ENCODE measurements around the gene ST6GALNAC2. TPM values are rescaled to one million over a fixed set of nuclear protein-coding genes. Genes with fewer than 3 reads are reported as not detected.

Gene ST6GALNAC2
- total and polyA plus RNA-seq, 5 donors from 2014 or later: 0.08 to 0.39 (median 0.13) TPM; not detected in 2

- H3K27ac Mint-ChIP-seq: no peak overlapping the region
- H3K4me1 ChIP-seq (ENCODE audit: control insufficient read depth, insufficient read depth, low read length, poor library complexity, severe bottlenecking): peaks cover 19% of the 10 kb centered on the region
- DNase-seq (no peak), ATAC-seq (ENCODE audit: low read depth in 2 of 2) (no peak)
- H3K4me3 ChIP-seq (ENCODE audit: low read depth, low read length): no peak overlapping the region
- peaks cover 57% of the 10 kb centered on the region for H3K27me3 Mint-ChIP-seq
- H3K4me3 Mint-ChIP-seq: no peak overlapping the region
- no peaks in the 10 kb centered on the region for H3K36me3 Mint-ChIP-seq
- peaks cover 13% of the 10 kb centered on the region for H3K27me3 ChIP-seq (ENCODE audit: control insufficient read depth, insufficient read depth, low read length)
- H3K4me1 Mint-ChIP-seq: peaks cover 0 to 21% (median 3%) of the 10 kb centered on the region in 4 donors
- H3K9me3 Mint-ChIP-seq: peaks cover 0 to 2% (median 0%) of the 10 kb centered on the region in 7 donors
- H3K9me3 ChIP-seq (ENCODE audit: control insufficient read depth in 2 of 2, low read length in 2 of 2): no peaks in the 10 kb centered on the region
- H3K27ac ChIP-seq (ENCODE audit: insufficient read depth, low read length, poor library complexity, severe bottlenecking): no peak overlapping the region
- no peaks in the 10 kb centered on the region for H3K36me3 ChIP-seq (ENCODE audit: control insufficient read depth, insufficient read depth, low read length)
Observed at GRCh38 chr17:76582660-76583059, 3.0 kb downstream of the ST6GALNAC2 start.

- no peak overlapping the region for H3K4me3 ChIP-seq (ENCODE audit: low read depth, low read length)
- no peak overlapping the region for H3K4me3 Mint-ChIP-seq
- H3K27me3 ChIP-seq (ENCODE audit: control insufficient read depth, insufficient read depth, low read length): peaks cover 6% of the 10 kb centered on the region
- peaks cover 46% of the 10 kb centered on the region for H3K27me3 Mint-ChIP-seq
- H3K9me3 Mint-ChIP-seq: peaks cover 0 to 2% (median 0%) of the 10 kb centered on the region in 7 donors
- H3K27ac ChIP-seq (ENCODE audit: insufficient read depth, low read length, poor library complexity, severe bottlenecking): no peak overlapping the region
- H3K36me3 ChIP-seq (ENCODE audit: control insufficient read depth, insufficient read depth, low read length): no peaks in the 10 kb centered on the region
- peaks cover 19% of the 10 kb centered on the region for H3K4me1 ChIP-seq (ENCODE audit: control insufficient read depth, insufficient read depth, low read length, poor library complexity, severe bottlenecking)
- no peaks in the 10 kb centered on the region for H3K36me3 Mint-ChIP-seq
- no peaks in the 10 kb centered on the region for H3K9me3 ChIP-seq (ENCODE audit: control insufficient read depth in 2 of 2, low read length in 2 of 2)
- DNase-seq: no peak
- no peak overlapping the region for H3K27ac Mint-ChIP-seq
- H3K4me1 Mint-ChIP-seq: peaks cover 0 to 12% (median 3%) of the 10 kb centered on the region in 4 donors
- ATAC-seq (ENCODE audit: low read depth in 2 of 2): no peak
Observed at GRCh38 chr17:76581515-76581914, 4.1 kb downstream of the ST6GALNAC2 start.

DNA sequence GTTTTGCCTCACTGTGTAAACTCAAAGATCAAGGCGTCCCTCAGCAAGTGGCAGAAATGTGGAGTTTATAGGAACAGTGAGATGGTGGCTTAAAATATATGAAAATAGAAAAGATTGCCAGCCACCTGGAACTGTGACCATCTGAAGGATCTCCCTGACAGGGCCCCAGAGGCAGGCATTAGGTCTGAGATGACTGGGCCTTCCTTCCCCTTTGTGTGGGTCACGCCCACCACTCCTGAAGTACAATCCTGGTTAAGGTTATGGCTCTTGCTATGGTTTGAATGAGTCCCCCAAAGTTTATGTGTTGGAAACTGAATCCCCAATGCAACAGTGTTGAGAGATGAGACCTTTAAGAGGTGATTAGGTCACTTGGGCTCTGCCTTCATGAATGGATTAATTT, 6.4 kb downstream of the ST6GALNAC2 start:
- peaks cover 2% of the 10 kb centered on the region for H3K36me3 Mint-ChIP-seq
- no peak overlapping the region for H3K4me3 Mint-ChIP-seq
- no peaks in the 10 kb centered on the region for H3K36me3 ChIP-seq (ENCODE audit: control insufficient read depth, insufficient read depth, low read length)
- ATAC-seq (ENCODE audit: low read depth in 2 of 2) (no peak), DNase-seq (no peak)
- H3K27me3 Mint-ChIP-seq: peaks cover 36% of the 10 kb centered on the region
- peaks cover 0 to 2% (median 0%) of the 10 kb centered on the region in 7 donors for H3K9me3 Mint-ChIP-seq
- H3K4me1 Mint-ChIP-seq: peaks cover 0 to 4% (median 1%) of the 10 kb centered on the region in 4 donors
- H3K27me3 ChIP-seq (ENCODE audit: control insufficient read depth, insufficient read depth, low read length): peaks cover 1% of the 10 kb centered on the region
- H3K4me1 ChIP-seq (ENCODE audit: control insufficient read depth, insufficient read depth, low read length, poor library complexity, severe bottlenecking): no peaks in the 10 kb centered on the region
- no peak overlapping the region for H3K4me3 ChIP-seq (ENCODE audit: low read depth, low read length)
- H3K27ac Mint-ChIP-seq: no peak overlapping the region
- no peaks in the 10 kb centered on the region for H3K9me3 ChIP-seq (ENCODE audit: control insufficient read depth in 2 of 2, low read length in 2 of 2)
- no peak overlapping the region for H3K27ac ChIP-seq (ENCODE audit: insufficient read depth, low read length, poor library complexity, severe bottlenecking)

DNA sequence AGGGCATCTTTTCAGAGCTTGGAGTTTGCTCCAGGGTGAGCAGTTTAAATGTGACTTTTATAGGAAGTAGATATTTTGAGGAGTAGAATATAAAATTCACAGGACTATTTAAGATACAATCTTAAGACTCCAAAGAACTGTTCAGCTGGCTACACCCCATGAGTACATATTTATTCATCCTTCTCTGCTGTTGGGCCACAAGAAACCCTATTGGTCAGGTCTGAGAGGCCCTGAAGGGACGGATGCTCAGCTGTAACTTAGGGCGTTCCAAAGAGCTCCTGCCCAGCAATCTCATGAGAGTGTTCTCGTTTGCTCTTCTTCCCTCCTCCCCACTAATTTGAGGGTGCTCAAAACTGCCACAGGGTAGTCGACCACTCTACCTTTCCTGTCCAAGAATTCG, 7.3 kb downstream of the ST6GALNAC2 start:
- no peak for DNase-seq
- Histone ChIP-seq H3K4me1 (ENCODE audit: control insufficient read depth, insufficient read depth, low read length, poor library complexity, severe bottlenecking) (no peaks in the 10 kb centered on the region), H3K36me3 (ENCODE audit: control insufficient read depth, insufficient read depth, low read length) (no peaks in the 10 kb centered on the region), H3K9me3 (ENCODE audit: control insufficient read depth in 2 of 2, low read length in 2 of 2) (no peaks in the 10 kb centered on the region), H3K27ac (ENCODE audit: insufficient read depth, low read length, poor library complexity, severe bottlenecking) (no peak overlapping the region), H3K4me3 (ENCODE audit: low read depth, low read length) (no peak overlapping the region), H3K27me3 (ENCODE audit: control insufficient read depth, insufficient read depth, low read length) (no peaks in the 10 kb centered on the region)
- Mint-ChIP-seq H3K36me3 (peaks cover 2% of the 10 kb centered on the region), H3K4me1 (peaks cover 0 to 4% (median 0%) of the 10 kb centered on the region in 4 donors), H3K4me3 (no peak overlapping the region), H3K27me3 (peaks cover 27% of the 10 kb centered on the region), H3K27ac (no peak overlapping the region), H3K9me3 (peaks cover 0 to 2% (median 0%) of the 10 kb centered on the region in 7 donors)
- no peak for ATAC-seq (ENCODE audit: low read depth in 2 of 2)

- DNase-seq: no peak
- peaks cover 22% of the 10 kb centered on the region for H3K27me3 Mint-ChIP-seq
- no peaks in the 10 kb centered on the region for H3K4me1 ChIP-seq (ENCODE audit: control insufficient read depth, insufficient read depth, low read length, poor library complexity, severe bottlenecking)
- peaks cover 0 to 4% (median 0%) of the 10 kb centered on the region in 4 donors for H3K4me1 Mint-ChIP-seq
- no peak overlapping the region for H3K4me3 Mint-ChIP-seq
- peaks cover 2% of the 10 kb centered on the region for H3K36me3 Mint-ChIP-seq
- H3K36me3 ChIP-seq (ENCODE audit: control insufficient read depth, insufficient read depth, low read length): no peaks in the 10 kb centered on the region
- no peak for ATAC-seq (ENCODE audit: low read depth in 2 of 2)
- H3K27me3 ChIP-seq (ENCODE audit: control insufficient read depth, insufficient read depth, low read length): no peaks in the 10 kb centered on the region
- no peaks in the 10 kb centered on the region for H3K9me3 ChIP-seq (ENCODE audit: control insufficient read depth in 2 of 2, low read length in 2 of 2)
- no peak overlapping the region for H3K27ac ChIP-seq (ENCODE audit: insufficient read depth, low read length, poor library complexity, severe bottlenecking)
- H3K9me3 Mint-ChIP-seq: no peaks in the 10 kb centered on the region
- H3K4me3 ChIP-seq (ENCODE audit: low read depth, low read length): no peak overlapping the region
- no peak overlapping the region for H3K27ac Mint-ChIP-seq
Observed at GRCh38 chr17:76577876-76578275, 7.8 kb downstream of the ST6GALNAC2 start.

DNA sequence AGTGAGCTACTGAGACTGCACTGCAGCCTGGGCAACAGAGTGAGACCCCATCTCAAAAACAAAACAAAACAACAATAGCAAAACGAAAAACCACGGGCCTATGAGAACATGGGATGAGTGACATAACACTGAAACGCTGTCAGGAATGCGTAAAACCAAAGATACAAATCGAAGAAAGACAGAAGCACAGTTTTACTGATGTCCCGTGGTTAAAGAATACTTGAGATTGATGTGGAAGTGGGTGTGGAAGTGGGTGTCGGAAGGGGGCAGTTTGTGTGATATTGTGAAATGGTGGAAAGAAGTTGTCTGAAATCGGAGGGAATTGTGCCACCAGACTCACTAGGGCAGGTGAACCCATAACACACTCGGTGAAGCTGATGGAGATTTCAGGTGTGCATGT, 9.5 kb downstream of the ST6GALNAC2 start:
- Histone ChIP-seq H3K4me3 (ENCODE audit: low read depth, low read length) (no peak overlapping the region), H3K4me1 (ENCODE audit: control insufficient read depth, insufficient read depth, low read length, poor library complexity, severe bottlenecking) (no peaks in the 10 kb centered on the region), H3K36me3 (ENCODE audit: control insufficient read depth, insufficient read depth, low read length) (no peaks in the 10 kb centered on the region), H3K27ac (ENCODE audit: insufficient read depth, low read length, poor library complexity, severe bottlenecking) (no peak overlapping the region), H3K9me3 (ENCODE audit: control insufficient read depth in 2 of 2, low read length in 2 of 2) (no peaks in the 10 kb centered on the region), H3K27me3 (ENCODE audit: control insufficient read depth, insufficient read depth, low read length) (no peaks in the 10 kb centered on the region)
- Mint-ChIP-seq H3K4me3 (no peak overlapping the region), H3K27me3 (peaks cover 12% of the 10 kb centered on the region), H3K27ac (no peak overlapping the region), H3K9me3 (no peaks in the 10 kb centered on the region), H3K36me3 (peaks cover 2% of the 10 kb centered on the region), H3K4me1 (peaks cover 0 to 4% (median 0%) of the 10 kb centered on the region in 4 donors)
- DNase-seq (no peak), ATAC-seq (ENCODE audit: low read depth in 2 of 2) (no peak)

DNA sequence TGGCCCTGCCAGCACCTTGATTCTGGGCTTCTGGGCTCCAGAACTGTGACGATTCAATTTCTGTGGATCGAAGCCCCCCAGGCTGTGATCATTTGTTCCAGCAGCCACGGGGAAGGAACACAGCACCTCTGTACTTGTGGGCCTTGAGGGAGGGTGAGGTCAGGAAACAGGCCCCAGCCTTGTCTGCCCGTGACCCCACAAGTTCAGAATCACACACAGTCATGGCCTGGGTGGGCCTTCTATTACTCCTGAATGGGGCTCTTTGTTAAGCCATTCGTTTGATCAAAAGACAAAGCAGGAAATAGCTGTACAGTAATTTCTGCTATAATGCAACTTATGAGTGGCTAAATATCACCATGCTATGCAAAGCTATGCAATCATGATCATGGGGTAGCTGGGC, 10.1 kb downstream of the ST6GALNAC2 start:
- Histone ChIP-seq H3K36me3 (ENCODE audit: control insufficient read depth, insufficient read depth, low read length) (no peaks in the 10 kb centered on the region), H3K27me3 (ENCODE audit: control insufficient read depth, insufficient read depth, low read length) (no peaks in the 10 kb centered on the region), H3K27ac (ENCODE audit: insufficient read depth, low read length, poor library complexity, severe bottlenecking) (no peak overlapping the region), H3K4me1 (ENCODE audit: control insufficient read depth, insufficient read depth, low read length, poor library complexity, severe bottlenecking) (no peaks in the 10 kb centered on the region), H3K4me3 (ENCODE audit: low read depth, low read length) (no peak overlapping the region), H3K9me3 (ENCODE audit: control insufficient read depth in 2 of 2, low read length in 2 of 2) (no peaks in the 10 kb centered on the region)
- Mint-ChIP-seq H3K36me3 (peaks cover 2% of the 10 kb centered on the region), H3K27me3 (peaks cover 12% of the 10 kb centered on the region), H3K4me3 (no peak overlapping the region), H3K4me1 (peaks cover 0 to 4% (median 0%) of the 10 kb centered on the region in 4 donors), H3K9me3 (no peaks in the 10 kb centered on the region), H3K27ac (no peak overlapping the region)
- no peak for DNase-seq
- no peak for ATAC-seq (ENCODE audit: low read depth in 2 of 2)

GRCh38 chr17:76574166-76574565, 11.5 kb downstream of the ST6GALNAC2 start:
- no peak overlapping the region for H3K27ac Mint-ChIP-seq
- no peaks in the 10 kb centered on the region for H3K9me3 ChIP-seq (ENCODE audit: control insufficient read depth in 2 of 2, low read length in 2 of 2)
- no peak overlapping the region for H3K27ac ChIP-seq (ENCODE audit: insufficient read depth, low read length, poor library complexity, severe bottlenecking)
- no peak overlapping the region for H3K4me3 Mint-ChIP-seq
- H3K36me3 Mint-ChIP-seq: peaks cover 2% of the 10 kb centered on the region
- H3K4me3 ChIP-seq (ENCODE audit: low read depth, low read length): no peak overlapping the region
- no peaks in the 10 kb centered on the region for H3K36me3 ChIP-seq (ENCODE audit: control insufficient read depth, insufficient read depth, low read length)
- no peaks in the 10 kb centered on the region for H3K27me3 ChIP-seq (ENCODE audit: control insufficient read depth, insufficient read depth, low read length)
- H3K9me3 Mint-ChIP-seq: no peaks in the 10 kb centered on the region
- H3K4me1 ChIP-seq (ENCODE audit: control insufficient read depth, insufficient read depth, low read length, poor library complexity, severe bottlenecking): no peaks in the 10 kb centered on the region
- ATAC-seq (ENCODE audit: low read depth in 2 of 2) (no peak), DNase-seq (no peak)
- H3K27me3 Mint-ChIP-seq: peaks cover 9% of the 10 kb centered on the region
- peaks cover 0 to 4% (median 0%) of the 10 kb centered on the region in 4 donors for H3K4me1 Mint-ChIP-seq
